Suprapubic skin (tissue), 4 donors: ENCODE measurements around the gene AOC1.

ENCODE experiments used
- CTCF ChIP-seq, 2 donors: fragments of 200-600 bp in 1 of 2; fragments of 450-650 bp in 1 of 2; sonication (generic) in 1 of 2; IDR thresholded peaks; one replicate each; pipeline ENCODE4 v1.5.1; 2016 to 2019; ENCODE audit warnings: antibody characterized with exemption in 2 of 2, mild to moderate bottlenecking in 1 of 2, moderate library complexity in 1 of 2
- POLR2A ChIP-seq, 2 donors: fragments of 450-650 bp; IDR thresholded peaks; one replicate each; pipeline ENCODE4 v1.6.1; 2017; ENCODE audit warnings: antibody characterized with exemption in 2 of 2, mild to moderate bottlenecking in 2 of 2, moderate library complexity in 2 of 2
- POLR2AphosphoS5 ChIP-seq, 3 donors: sonication (generic); formaldehyde crosslinking; IDR thresholded peaks; one replicate each; pipeline ENCODE4 v1.6.1; 2017; ENCODE audit warnings: antibody characterized with exemption in 3 of 3

GRCh38 chr7:150823043-150823442, 29.3 kb upstream of the AOC1 start:
- no peak for TF ChIP-seq CTCF (IDR thresholded peaks at IDR 0.05)
- no peak for TF ChIP-seq POLR2AphosphoS5 (IDR thresholded peaks at IDR 0.05)
- TF ChIP-seq POLR2A (IDR thresholded peaks at IDR 0.05) = no peak
